Kidney epithelial cell (primary cell): ENCODE results near the gene TPH1. TPM values are rescaled to one million over a fixed set of nuclear protein-coding genes. Genes with fewer than 3 reads are reported as not detected.

ENCODE experiments used
- DNase-seq: peaks from one replicate; pipeline ENCODE4 v3.0.0-alpha.2; 2010; ENCODE audit warnings: low read depth
- H3K27me3 ChIP-seq: 2 replicates; pipeline ENCODE4 v1.6.0; 2011; ENCODE audit warnings: low read length; ENCODE audit not compliant: control insufficient read depth, insufficient read depth
- H3K36me3 ChIP-seq: 2 replicates; pipeline ENCODE4 v1.5.1; 2011; ENCODE audit warnings: low read length; ENCODE audit not compliant: control insufficient read depth, insufficient read depth
- H3K4me3 ChIP-seq: 2 replicates; pipeline ENCODE4 v1.5.1; 2011; ENCODE audit warnings: low read depth, mild to moderate bottlenecking, control low read depth, low read length
- CTCF ChIP-seq: IDR thresholded peaks from 2 replicates; pipeline ENCODE4 v1.5.1; 2011; ENCODE audit warnings: mild to moderate bottlenecking, moderate library complexity, low read length, control low read depth, inconsistent platforms; ENCODE audit not compliant: insufficient read depth, poor library complexity, severe bottlenecking
- total RNA-seq: library from RNA; depleted of rRNA; stranded (reverse); fragments of >200 nt; gene quantifications from 2 replicates; pipeline ENCODE4 v1.2.3, GENCODE V29; 2015

The TPH1 gene
- total RNA-seq, 1 donor from 2014 or later, result 0.38 TPM

- peaks cover 2% of the 10 kb centered on the region for H3K36me3 ChIP-seq
- TF ChIP-seq CTCF, result no peak
- no peak overlapping the region for H3K4me3 ChIP-seq
- DNase-seq, result no peak
- no peaks in the 10 kb centered on the region for H3K27me3 ChIP-seq
Observed at GRCh38 chr11:18080451-18080850, 34.4 kb upstream of the TPH1 start.

DNA sequence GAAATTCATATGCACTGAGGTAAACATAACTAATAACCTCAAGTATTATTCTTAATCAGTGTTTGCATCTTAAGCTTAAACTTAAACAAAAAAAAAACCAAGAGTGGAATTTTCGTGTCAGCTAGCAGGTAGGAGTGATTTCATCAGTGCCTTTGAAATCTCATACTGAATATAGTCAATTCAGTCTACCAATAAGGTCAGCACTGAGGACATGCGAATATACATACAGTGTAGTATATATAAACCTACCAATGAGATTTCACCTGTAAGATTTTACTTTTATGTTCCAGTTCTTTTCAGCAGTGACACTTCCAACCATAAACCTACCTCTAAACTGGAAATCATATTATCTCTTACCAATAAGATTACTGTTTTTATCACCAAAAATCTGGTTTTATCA, 32.8 kb upstream of the TPH1 start:
- no peak for DNase-seq
- no peaks in the 10 kb centered on the region for H3K27me3 ChIP-seq
- peaks cover 2% of the 10 kb centered on the region for H3K36me3 ChIP-seq
- no peak for TF ChIP-seq CTCF
- H3K4me3 ChIP-seq, result no peak overlapping the region

- no peak for DNase-seq
- Histone ChIP-seq H3K36me3 (peaks cover 2% of the 10 kb centered on the region), H3K27me3 (no peaks in the 10 kb centered on the region), H3K4me3 (no peak overlapping the region)
- no peak for TF ChIP-seq CTCF
Observed at GRCh38 chr11:18075444-18075843, 29.4 kb upstream of the TPH1 start.

GRCh38 chr11:18071098-18071705, 25.1 kb upstream of the TPH1 start:
- no peaks in the 10 kb centered on the region for H3K27me3 ChIP-seq
- no peak overlapping the region for H3K4me3 ChIP-seq
- H3K36me3 ChIP-seq, result no peaks in the 10 kb centered on the region
- DNase-seq, result no peak
- TF ChIP-seq CTCF, result no peak

GRCh38 chr11:18067372-18067771, 21.3 kb upstream of the TPH1 start:
- Histone ChIP-seq H3K4me3 (no peak overlapping the region), H3K27me3 (no peaks in the 10 kb centered on the region), H3K36me3 (no peaks in the 10 kb centered on the region)
- TF ChIP-seq CTCF, result no peak
- DNase-seq, result no peak

- Histone ChIP-seq H3K4me3 (no peak overlapping the region), H3K36me3 (no peaks in the 10 kb centered on the region), H3K27me3 (no peaks in the 10 kb centered on the region)
- no peak for TF ChIP-seq CTCF
- no peak for DNase-seq
Observed at GRCh38 chr11:18066626-18067025, 20.6 kb upstream of the TPH1 start.
